GM19240 (cell line): ENCODE measurements around the gene EYS.
"Not testable (repeated sequence)": the region's sequence is repeated elsewhere in the genome, so short reads cannot be mapped to it uniquely, and the experiment has no call there.

Experiments used
- DNase-seq: peaks from one replicate; pipeline ENCODE4 v3.0.0; 2011; ENCODE audit warnings: low spot score; ENCODE audit not compliant: insufficient read length

Gene EYS

DNA sequence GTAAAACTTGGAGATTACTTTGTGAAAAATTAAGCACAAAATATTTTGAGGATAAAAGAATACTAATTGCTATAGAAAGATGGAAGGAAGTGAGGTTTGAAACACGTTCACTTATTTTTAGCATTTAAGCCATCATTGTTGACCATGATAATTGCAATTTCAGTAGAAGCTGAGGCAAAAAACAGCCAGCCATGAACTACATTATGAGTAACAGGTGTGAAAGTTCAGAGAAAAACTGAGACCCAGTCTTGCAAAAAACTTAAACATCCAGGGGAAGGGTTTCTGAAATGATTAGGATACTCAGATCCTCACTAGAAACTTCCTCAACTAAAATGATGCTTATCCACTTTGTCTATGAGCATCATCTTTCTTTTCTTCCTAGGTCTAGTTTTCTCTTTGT lies 1452.0 kb downstream of the EYS start:
- no peak for DNase-seq

DNA sequence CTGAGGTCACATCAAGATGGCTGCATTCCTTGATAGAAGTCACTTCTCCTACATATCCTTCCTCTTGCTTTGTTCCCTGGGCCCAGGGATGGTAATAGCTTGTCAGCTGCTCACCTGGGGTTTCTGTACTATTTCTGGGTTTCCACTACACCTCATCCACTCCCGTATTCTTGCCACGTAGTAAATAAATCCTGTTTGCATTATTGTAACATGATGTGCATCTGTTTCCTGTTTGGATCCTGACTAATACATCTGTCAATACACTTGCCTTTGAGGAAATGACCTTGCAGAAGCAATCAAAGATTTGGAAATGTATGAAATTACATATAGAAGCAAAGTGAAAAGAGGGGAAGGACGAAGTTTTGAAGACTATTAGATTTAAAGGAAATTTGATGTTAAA lies 1452.5 kb downstream of the EYS start:
- DNase-seq: no peak

DNA sequence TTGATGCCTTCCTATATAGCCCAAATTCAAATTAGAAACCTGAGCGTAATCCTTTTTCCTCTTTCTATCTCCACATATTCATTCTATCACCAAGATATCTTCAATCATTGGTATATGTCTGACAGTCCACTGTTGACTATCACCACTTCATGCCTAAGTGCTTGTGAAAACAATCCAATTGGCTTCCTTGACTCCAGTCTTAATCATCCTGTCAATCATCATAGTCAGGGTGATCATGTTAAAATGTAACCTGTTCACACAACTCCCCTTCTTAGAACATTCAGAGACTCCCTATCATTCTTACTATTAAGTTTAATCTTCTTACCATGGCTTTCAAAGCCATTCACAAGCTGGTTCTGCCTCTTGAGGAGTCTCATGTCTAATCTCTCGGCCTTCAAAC lies 1454.8 kb downstream of the EYS start:
- no peak for DNase-seq

DNA sequence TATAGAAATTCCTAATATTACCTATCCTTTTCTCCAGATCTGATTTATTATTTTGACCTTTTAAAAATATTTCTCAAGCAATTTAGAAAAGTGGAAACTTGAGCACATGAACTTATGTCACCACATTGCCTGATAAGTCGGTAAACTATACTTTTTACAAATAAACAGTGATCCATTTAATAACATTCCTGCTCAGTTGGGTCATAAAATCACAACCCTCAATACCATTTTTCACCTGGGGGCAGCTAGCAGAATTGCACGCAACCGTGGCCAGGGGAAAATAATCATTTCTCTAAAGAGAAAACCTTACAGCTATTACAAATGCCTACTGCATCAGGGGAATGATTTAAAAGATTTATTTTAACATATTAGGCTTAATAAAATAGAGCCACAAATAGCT lies 1456.9 kb downstream of the EYS start:
- no peak for DNase-seq

DNA sequence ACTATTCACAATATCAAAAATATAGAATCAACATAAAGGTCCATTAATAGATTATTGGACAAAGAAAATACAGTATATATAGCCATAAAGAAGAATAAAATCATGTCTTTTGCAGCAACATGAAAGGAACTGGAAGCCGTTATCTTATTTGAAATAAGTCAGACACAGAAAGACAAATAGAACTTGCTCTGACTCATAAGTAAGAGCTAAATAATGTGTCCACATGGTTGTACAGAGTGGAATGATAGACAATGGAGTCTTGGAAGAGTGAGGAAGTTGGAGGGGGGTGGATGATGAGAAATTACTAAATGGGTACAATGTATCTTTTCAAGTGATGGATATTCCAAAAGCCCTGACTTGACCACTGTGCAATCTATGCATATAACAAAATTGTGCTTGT lies 1457.9 kb downstream of the EYS start:
- no peak for DNase-seq

DNA sequence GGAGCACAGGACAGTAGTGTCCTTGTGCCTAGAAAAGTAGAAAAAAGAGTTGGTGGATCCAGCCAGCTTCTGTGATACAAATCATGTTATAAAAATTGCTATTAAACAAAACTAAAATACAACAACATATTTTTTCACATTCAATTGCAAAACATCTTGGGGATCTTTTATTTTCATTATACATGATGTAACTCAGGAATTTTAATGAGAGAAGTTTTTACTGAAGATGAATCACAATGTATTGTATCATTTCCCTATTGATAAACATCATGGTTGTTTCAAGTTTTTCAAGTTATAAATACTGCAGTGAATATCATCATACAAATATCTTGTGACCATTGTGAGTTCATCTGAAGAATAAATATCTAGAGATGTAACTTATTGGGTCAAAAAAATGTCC lies 1463.4 kb downstream of the EYS start:
- no peak for DNase-seq

DNA sequence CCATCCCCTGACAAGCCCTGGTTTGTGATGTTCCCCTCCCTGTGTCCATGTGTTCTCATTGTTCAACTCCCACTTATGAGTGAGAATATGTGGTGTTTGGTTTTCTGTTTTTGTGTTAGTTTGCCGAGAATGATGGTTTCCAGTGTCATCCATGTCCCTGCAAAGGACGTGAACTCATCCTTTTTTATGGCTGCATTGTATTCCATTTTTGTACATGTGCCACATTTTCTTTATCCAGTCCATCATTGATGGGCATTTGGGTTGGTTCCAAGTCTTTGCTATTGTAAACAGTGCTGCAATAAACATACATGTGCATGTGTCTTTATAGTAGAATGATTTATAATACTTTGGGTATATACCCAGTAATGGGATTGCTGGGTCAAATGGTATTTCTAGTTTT lies 1468.1 kb downstream of the EYS start:
- DNase-seq: not testable (repeated sequence)

DNA sequence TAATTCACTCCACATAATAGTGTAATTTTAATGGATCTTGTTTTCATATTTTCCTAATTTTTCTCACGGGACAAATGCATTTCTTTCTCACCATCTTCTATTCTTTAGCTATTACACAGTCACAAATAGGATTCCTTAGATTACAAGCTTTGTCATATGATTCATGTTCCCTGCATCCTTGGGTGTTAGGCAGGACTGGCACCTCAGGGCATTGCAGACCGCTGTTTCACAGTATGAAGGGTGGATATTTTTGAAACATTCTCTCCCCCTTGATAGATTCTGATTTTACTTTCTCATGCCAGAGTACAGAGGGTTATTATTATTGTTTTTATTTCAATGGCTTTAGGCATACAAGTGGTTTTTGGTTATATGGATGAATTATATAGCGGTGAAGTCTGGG lies 1469.0 kb downstream of the EYS start:
- no peak for DNase-seq

DNA sequence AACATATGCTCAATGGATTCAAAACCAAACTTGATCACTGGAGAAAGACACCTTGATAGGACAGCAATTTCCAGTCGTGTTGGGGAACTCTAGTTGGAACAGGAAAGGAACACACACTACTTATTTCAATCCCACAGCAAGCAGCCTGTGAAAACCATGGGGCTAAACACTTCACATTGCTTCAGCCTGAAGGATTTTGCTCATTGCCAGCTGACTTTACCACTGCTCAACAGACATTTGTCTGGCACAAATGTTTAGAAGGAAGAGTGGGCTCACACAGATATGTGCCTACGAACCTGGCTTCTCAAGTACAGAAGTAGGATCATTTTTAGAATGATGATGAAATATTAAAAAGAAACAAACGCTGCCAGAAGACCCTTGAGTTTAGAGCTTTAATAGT lies 1473.3 kb downstream of the EYS start:
- DNase-seq: no peak

DNA sequence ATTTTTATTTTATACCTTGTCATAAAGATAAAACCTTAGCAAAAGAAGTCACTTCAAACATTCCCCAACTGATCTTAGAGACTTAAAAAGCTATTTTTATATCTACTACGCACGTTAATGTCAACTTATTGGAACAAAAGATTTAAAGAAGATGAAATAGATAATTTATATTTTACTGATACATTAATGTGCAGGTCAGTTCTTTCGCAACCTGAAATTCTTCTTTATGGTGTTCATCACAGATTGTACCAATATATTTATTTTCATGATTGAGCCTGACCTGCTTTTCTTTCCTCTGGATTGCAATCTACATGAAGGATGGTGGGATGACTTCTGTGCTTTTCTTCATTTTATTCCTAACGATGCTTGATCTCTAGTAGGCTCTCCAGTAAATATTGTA lies 1475.1 kb downstream of the EYS start:
- DNase-seq: no peak

DNA sequence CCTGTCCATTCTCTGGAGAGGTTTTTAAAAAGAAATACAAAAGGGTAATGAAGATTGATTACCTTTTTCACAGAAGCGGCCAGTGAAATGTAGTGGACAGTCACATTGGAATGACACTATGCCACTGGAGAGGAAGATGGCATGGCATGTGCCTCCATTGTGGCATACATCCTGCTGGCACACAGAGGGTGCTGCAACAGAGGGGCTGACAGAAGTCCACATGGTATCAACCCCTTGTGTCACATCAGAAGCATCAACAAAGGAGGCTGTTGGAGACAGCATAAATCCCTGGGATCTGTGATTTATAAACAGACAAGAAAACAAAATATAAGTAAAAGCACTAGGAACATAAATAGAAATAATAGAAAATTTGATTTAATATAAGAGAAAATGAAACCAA lies 1476.5 kb downstream of the EYS start:
- DNase-seq: no peak

DNA sequence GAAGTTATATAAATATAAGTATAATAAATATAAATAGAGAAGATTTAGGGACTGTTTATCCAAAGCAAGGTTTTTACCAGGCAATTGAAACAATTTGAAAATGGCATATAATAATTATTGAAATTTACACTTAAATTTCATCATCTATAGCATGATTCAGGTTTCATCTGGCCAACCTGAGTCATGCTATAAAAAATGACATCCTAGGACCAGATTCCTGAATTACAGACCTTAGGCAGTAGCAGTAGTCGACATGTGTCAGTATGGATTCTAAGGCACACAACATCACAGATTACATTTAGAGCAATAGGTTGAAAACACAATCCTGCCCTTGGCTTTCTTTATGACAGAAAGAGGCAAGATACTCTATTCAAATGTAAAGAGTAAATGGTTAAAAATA lies 1479.2 kb downstream of the EYS start:
- no peak for DNase-seq

DNA sequence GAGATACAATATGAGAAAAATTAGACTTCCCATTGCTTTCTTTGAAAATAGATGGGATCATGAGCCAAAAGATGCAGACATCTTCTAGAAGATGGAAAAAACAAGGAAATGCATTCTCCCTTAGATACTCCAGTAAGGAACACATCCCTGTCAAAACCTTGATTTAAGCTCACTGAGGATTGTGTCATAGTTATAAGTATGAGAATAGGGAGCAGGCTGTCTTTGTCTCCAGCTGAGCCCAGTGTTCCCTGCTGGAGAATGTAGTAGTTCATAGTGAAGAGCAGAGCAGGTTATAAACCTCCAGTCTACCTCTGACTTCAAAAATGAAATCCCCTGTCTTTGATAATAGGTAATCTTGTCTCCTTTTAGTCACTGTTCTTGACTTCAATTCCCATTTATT lies 1481.5 kb downstream of the EYS start:
- DNase-seq: no peak

DNA sequence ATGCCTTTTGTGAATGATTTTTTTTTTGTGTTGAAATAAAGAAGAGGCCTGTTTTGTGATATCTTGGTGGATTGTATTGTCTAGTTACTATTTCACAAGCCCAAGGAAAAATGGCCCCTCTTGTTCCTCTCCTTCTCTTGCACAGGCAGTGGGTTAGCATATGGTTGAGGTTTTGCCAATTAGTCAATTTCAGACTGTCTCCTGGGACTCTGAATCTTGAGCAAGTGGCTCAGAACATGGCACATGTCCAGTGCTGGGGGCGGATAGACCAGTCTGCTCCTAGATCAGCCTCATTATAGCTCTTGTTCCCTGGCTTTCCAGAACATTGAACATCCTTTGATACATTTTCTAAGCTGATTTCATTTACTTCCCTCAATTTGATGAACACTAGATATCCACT lies 1482.2 kb downstream of the EYS start:
- no peak for DNase-seq

DNA sequence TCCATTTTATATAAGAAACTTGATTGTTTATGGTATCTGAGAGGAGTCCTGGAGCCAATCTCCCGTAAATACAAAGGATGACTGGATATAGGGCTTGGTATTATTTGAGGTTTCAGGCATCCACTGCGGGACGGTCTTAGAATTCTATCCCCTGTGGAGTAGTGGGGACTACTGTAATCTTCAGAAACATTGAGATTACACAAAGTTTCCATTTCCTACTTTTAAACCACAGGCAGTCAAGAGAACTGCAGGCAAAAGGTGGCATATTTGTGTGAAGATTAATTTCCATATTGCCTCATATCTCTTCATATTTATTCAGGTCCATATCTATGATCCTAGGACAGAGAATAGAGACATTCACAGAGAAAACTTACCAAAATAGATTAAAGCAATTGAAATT lies 1485.2 kb downstream of the EYS start:
- no peak for DNase-seq

DNA sequence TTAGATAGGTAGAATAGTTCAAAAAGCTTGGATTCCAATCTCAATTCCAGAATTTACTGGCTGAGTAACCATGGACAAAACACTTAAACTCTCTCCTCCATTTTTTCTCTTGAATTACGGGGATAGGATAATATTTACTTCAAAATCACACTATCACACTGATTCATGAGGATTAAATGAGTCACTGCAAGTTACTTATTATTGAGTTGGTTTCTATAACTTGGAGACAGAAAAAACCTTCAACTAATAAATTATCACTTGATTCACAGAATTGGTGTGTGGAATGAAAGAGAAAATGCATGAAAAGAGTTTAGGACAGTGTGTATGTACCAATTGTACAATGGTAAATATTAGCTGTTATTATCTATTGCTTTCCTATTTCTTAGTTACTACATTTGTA lies 1486.2 kb downstream of the EYS start:
- DNase-seq: no peak

DNA sequence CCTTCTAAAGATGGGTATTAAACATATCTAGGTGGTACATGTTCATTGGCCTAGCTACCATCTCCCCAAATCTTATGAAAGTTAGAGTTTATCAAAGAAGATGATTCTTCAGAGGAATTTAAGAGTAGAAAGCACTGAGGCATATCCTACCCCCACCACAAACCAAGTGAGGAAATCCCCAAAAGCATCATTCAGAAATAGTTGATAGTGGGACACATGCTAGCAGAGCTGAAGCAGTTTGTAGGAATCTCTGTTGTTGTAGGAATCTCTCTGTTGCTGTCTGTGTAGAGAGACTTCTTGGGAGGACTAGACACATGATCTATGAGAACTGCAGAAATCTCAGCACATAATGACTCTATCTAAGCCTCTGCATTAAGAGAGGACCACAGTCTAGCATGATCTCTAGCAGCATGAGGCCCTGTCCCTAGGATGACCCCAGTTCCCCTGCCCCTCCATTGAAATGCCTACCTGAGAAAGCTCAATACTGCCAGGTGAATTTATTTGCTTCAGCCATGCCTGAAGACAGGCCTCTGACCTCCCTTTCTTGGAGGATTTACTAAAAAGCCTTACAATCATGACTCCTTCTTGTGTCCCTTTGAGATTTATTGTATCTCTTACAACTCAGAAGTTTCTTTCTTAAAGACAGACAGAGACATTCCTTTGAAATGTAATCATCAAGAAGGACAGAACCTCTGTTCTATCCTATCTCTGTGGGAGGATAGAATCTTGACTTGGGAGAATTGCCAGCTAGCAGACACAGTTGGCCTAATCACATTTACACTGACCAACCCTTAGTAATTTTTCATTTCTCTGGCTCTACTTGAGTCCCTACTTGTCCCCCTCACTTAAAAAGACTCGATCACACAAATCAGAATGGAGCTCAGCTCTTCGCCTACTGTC lies 1489.1 kb downstream of the EYS start:
- no peak for DNase-seq

DNA sequence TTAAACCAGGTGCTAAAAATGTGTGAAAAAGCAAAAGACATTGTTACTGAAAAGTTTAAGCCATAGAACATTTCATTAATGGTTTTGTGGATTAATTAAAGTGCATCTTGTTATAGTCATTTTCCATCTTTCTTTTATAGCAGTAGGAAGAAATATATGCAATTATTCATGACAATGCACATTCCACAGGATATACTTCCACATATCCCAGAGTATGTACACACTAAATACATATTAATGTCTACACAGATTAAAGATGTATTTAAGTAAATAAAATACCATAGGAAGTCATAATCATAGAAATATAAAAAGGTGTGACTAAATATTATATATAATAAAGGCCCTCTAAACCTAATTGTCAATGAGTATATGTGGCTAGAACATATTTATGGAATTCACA lies 1492.7 kb downstream of the EYS start:
- DNase-seq: no peak

DNA sequence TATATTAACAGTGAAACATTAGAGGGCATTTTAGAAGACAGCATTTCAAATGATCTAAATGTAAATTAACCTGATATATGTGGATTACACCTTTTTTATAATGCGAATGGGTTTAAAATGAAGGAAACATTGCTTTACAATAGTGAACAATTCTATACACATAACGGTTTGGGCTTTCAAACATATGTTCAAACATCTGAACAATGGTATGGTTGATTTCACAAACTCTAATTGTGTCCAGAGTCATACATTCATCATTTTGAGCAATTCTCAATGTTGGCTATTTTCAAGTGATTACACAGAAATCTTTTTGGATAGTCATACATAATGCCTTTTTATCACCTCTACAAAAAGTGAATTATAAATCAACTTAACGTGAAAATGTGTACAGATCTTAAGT lies 1493.3 kb downstream of the EYS start:
- no peak for DNase-seq

DNA sequence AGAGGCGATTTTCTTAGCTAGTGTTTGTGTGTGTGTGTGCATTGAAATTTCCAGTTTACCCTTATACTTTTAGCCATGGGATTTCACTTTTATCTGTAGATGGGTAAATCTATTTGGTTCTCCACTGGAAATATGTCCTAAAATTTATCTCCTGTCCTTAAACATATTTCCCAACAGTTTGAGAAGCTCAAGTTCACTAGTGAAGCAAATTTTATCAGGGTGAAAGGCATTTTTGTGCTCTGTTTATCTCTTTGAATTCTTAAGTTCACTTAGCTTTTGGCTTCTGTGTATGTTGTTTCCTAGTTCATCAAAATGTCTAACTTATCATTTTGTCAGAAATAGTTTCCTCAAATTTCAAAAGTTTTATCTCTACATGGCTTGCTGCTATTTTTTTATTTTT lies 1509.8 kb downstream of the EYS start:
- DNase-seq: no peak

DNA sequence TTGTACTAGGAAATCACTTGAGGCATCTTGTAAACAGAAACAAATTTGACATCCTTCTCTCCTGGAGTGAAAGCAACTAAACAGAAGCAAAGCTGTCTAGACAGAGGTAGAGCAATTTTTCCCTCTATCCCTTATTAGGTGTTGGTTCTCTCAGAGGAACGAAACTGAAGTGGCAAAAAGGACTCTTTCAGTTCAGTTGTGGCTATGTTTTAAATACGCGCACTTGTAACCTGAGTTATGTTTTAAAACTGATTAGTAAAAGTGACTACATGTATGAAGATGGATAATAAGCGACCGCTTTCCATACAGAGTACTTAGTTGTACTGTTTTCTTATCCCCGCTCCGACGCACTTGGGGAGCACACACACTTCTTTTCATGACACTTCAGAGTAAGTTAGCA lies 1520.4 kb downstream of the EYS start:
- DNase-seq: no peak

DNA sequence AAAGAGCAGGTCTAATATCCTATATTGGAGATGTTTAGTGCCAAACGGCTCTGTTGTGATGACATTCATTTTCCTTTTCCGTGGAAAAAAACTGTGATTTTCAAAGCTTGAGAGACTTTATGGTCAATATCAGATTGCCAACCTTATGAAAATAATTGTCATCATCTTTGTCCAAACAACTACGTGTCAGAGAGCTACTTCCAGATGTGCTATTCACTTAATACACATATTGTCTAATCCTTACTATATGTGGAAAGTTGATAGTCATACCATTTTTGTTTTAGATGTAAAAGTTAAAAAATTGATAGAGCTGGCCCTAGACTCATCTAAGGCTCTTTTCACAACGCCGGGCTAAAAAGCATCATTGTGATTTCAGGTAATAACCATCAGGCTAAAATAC lies 1521.4 kb downstream of the EYS start:
- no peak for DNase-seq

DNA sequence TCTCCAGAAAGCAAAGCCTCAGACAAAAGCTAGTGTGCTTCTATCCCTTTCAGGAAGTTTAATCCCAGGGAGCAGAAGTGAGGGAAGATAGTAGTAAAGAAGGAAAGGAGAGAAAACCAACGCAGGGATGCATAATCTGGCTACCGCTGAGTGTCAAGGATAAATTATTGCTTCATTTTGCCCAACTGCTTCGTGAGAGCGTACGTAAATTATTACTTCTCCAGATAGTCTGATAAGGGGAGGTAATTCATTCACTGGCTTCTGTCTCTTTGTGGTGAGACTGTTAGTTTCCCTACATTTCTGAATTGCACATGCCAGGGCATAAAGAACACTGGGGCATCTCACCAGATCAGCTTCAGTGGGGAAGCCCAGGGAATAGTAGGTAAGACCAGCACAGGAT lies 1531.7 kb downstream of the EYS start:
- no peak for DNase-seq

DNA sequence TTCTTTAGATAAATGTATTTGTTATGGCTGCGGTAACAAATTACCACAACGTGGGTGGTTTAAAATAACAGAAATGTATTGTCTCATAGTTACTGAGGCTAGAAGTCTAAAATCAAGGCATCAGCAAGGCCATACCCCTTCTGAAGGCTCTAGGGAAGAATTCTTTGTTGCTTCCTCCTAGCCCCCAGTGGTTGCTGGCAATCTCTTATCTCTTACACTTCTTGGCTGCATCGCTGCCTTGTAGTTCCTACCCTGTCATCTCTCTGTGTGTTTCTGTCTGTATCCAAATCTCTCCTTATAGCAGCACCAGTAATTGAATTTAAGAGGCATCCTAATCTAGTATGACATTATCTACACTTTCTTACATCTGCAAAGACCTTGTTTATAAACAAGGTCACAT lies 1536.7 kb downstream of the EYS start:
- no peak for DNase-seq
